Fibroblast of skin of right biceps (primary cell): ENCODE data around the gene OR1J2.
"Not testable (repeated sequence)": the region's sequence is repeated elsewhere in the genome, so short reads cannot be mapped to it uniquely, and the experiment has no call there.

Experiments
- DNase-seq: peaks from one replicate; pipeline ENCODE4 v3.0.0-alpha.2; 2013

OR1J2 gene, protein sequence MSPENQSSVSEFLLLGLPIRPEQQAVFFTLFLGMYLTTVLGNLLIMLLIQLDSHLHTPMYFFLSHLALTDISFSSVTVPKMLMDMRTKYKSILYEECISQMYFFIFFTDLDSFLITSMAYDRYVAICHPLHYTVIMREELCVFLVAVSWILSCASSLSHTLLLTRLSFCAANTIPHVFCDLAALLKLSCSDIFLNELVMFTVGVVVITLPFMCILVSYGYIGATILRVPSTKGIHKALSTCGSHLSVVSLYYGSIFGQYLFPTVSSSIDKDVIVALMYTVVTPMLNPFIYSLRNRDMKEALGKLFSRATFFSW

DNA sequence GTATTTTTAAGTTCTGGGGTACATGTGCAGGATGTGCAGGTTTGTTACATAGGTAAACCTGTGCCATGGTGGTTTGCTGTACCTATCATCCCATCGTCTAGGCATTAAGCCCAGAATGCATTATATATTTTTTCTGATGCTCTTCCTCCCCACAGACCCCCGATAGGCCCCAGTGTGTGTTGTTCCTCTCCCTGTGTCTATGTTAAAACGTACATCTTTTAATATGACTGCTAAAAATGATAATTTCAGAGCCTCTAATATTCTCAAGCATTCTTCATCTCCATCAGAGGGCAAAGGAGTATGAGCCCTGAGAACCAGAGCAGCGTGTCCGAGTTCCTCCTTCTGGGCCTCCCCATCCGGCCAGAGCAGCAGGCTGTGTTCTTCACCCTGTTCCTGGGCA is at the start of gene OR1J2:
OR1J2 (plus strand) TSS at position 301 of the 400 bp plus-strand sequence; CDS start at position 301, 0 bp downstream.
- no peak for DNase-seq

DNA sequence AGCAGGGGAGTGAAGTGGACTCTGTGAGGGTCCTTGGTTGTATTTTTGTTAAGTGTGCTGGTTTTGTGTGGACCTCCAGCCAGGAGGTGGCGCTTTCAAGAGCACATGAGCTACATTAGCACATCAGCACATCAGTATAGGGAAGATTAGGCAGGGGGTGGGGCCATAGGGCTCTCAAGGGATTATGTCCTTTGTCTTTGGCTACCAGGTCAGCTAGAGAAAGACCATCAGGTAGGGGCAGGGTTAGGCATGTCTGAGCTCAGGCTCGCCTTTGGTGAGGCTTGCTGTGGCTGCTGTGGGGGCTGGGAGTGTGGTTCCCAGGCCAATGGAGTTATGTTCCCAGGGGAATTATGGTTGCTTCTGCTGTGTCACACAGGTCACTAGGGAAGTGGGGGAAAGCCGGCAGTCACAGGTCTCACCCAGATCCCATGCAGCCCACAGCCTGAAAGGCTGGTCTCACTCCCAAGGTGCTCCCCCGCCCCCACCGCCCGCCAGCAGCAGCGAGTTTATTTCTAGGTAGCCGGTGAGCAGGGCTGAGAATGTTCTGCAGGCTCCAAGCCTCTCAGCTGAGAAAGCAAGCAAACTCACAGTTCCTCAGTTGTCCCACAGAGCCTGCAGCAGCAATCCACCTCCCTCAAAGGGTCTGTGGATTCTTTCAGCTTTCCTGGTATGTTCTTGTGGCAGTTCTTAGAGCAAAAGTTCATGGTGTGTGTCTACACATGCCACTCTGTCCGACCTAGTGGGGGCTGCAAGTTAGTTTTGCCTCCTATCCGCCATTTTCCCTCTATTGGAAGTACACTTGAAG is 46.6 kb upstream of the OR1J2 start:
- no peak for DNase-seq

DNA sequence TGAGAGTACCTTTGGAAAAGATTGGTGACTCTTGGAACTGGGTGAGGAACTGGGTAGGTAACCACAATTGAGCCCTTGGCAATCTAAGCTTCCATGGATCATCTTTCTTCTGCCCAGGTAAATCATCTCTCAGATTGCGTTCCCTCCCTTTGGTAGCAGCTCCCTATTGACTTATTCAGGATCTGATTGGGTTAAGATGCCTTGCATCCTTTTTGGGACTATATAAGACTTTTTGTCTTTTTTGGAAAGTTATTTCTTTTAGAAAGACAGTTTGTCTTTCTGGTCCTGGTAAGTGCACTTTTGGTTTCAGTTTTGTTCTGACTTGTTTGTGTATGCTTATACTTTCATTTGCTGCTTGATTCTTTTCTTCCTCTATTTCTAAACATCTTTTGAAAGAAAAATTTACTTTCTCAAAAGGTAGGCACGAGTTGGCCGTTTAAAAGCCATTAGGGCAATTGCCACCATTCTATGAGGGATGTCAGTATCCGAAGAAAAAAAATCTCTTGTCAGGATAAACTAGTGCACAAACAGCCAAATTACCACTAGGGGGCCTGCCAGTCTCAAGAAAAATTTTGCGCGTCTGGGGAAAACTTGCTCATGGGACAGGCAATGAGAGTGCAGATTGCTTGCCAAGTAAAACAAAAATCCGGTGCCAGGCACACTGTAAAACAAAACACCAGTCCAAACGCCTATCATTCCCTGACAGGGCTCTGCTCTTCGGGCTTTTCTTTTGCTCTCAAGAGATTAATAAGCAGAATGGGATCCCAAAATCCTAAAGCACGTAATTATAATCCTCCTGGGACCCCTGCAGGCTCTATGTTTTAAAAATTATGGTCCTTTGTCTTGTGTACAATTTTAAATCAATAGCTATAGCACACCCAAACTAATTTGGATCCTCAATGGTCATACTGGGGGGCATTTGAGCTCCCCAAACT is 45.7 kb upstream of the OR1J2 start:
- DNase-seq, result peak; percentile 83

DNA sequence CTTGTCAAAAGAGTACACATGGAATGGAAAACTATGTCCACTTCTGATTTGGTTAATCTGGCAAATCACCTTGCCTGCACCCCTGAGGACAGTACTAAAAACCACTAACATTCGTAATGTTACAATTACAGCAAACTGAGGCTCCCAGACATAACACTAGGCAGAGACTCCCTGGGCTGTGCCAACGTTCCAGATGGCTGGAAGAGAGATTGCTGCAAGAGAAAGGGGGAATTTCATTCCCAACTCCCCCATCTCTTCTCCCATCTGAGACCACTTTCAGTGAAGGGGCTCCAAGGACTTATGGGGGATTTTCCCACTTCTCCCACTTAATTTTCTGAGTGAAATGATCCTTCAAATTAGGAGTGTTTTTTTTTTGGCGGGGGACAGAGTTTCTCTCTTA is 44.1 kb upstream of the OR1J2 start:
- DNase-seq, result no peak

DNA sequence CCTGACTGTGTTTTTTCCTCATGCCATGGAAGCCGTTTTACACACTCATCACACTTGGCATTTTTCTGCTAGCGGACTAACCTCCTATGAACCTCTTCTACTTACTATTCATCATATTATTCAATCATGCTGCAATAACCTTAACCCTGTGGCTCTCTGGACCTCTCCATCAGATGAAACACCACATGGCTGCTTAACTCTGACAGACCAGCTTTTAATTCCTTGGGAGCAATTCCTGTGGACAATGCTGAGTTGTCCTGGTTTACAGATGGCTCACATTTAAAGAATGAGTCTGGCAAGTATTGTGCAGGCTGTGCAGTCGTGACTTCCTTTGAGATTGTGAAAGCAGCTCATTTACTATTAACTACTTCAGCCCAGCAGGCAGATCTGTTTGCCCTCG is 41.9 kb upstream of the OR1J2 start:
- peak; percentile 28 for DNase-seq

DNA sequence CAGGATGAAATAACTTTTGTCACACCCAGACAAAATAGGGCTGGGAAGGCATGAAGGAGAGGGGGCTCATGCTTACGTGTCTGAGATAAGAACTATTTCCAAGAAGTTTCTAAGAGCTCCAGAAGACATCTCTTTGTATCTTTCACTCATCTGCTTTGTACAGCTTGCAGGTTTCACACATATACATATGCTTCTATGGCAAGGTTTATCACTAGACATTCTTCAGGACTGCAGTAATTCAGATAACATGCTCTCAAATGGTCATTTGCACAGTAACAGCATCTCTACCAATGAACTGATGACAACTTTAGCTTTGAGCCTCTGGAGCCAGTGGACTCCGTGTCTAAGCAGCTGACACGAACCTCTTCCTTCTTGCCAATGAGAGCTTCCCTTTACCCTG is 36.0 kb upstream of the OR1J2 start:
- no peak for DNase-seq

DNA sequence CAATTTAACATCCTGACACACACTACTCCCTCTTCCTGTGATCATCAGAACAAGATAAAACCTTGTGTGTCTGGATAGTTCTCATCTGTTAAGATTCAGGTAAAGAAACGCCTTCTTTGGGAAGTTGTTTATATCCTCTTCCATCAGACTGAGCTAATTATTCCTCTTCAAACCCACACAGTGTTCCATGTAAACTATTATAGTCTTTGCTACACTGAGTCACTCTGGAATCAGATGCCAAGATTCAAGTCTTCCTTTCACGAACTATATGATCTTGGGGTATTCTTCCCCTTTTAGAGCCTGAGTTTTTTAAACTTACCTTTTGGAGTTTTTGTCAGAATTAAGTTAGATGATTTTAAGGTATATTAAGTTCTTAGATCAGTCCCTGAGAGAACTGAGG is 34.9 kb upstream of the OR1J2 start:
- DNase-seq, result no peak

DNA sequence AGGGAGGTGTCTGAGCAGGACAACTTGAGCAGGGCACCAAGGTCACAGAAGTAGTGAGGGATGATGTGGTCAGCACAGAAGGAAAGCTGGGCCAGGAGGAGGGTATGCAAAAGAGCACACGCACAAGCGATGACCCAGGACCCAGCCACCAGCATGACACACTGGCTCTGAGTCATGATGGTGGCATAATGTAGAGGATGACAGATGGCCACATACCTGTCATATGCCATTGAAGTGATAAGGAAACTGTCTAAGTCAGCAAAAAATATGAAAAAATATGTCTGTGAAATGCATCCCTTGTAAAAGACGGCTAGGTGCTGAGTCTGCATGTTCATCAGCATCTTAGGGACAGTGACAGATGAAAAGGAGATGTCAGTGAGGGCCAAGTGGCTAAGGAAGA is 33.3 kb upstream of the OR1J2 start:
- DNase-seq, result no peak

DNA sequence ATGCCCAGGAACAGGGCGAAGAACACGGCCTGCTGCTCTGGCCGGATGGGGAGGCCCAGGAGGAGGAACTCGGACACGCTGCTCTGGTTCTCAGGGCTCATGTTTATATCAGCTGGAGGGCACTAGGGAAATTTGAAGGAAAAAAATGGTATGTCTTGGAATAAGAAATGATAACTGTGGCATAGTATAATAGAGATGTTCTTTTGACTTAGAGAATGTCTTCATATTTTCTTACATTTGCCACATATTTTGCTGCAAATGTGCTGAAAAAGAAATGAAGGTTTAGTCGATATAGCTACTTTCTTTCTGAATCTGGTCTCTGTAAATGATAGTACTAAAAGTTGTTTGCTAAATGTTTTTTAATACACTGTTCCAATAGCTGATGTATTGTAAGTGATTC is 32.8 kb upstream of the OR1J2 start, which contains the start of gene OR1J1:
OR1J1 (minus strand) TSS at position 101 of the 400 bp plus-strand sequence; CDS start at position 101, 0 bp downstream.
- DNase-seq, result no peak

DNA sequence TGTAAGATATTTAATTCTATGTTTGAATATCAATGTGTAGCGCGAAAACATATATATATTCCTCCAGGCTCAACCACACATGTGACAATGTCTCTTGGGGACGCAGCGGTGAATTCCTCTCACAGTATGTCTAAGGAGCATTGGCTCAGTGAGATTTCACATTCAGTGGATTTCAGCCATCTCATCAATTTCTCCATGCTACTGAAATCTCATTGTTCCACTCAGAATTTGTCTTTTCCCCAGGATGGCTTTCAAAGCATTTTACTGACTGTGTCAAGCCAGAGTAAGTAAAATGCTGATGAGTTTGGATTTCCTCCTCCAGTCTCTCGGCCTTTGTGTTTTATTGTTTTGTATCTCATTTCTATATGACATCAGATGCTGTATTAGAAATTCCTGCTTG is 31.5 kb upstream of the OR1J2 start:
- DNase-seq, result no peak

DNA sequence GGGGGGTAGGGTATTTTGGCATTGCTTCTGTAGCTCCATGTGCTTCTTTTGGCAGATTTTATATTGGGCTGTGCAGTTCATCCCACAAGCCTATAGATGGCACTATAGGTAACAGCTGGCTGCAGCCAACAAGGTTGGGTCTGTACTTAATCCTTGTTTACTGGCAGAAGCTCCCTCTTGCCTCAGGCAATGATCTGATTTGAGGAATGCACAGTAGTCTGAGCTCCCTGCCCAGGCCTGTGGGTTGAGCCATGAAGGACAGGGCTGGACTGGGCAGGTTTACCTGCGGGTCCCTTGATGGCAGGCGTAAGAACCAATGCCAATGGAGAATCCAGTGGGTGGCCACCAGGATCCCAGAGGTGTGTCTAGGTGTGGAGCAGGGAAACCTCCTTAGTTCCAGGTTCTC is 11.7 kb upstream of the OR1J2 start:
- DNase-seq, result peak; percentile 11

DNA sequence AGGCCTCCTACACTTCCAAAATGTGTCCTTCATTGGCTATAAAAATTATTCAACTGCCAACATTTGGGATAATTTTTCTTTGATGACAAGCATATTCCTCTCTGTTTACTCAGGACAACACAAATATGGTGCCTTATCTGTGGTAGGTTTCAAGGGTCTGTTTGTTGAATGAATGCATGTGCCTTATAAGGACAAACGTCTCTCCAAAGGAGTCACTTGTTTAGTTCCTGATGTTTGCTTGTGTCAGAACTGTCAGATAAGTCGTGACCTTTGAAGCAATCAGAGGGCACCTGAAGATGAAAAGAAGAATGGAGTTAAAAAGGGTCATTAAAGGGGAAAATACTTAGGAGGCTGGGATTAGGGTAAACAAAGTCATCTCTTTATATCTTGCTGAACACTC is 3.6 kb upstream of the OR1J2 start:
- DNase-seq, result no peak

DNA sequence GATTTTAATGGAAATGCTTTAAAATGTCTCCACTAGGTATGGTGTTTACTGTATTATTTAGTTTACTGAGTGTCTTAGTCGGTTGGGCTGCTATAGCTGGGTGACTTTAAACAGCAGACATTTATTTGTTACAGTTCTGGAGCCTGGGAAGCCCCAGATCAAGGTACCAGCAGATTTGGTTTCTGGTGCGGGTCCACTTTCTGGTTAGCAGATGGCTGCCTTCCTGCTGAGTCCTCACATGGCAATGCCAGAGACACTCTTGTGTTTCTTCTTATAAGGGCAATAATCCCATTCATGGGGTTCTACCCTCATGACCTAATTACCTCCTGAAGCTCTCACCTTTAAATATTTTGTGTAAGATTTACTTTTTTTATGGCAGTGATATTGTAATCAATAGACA is 7.6 kb downstream of the OR1J2 start:
- no peak for DNase-seq

DNA sequence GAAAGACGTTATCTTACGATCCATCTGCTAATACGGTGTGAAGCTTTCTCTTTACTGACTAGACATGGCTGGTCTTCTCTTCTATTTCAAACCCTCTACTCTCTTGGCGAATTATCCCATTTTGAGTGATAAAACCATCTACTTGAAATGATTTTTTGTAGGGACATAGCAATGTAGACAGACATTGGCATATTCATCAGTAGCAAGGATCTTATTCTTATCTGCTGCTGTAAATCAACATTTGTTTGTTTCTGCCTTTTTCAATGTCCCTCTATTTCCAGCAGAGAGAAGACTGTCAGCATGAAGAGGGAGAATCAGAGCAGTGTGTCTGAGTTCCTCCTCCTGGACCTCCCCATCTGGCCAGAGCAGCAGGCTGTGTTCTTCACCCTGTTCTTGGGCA is 8.2 kb downstream of the OR1J2 start, which contains the start of gene OR1J4:
OR1J4 (plus strand) TSS at position 301 of the 400 bp plus-strand sequence; CDS start at position 301, 0 bp downstream.
- no peak for DNase-seq

DNA sequence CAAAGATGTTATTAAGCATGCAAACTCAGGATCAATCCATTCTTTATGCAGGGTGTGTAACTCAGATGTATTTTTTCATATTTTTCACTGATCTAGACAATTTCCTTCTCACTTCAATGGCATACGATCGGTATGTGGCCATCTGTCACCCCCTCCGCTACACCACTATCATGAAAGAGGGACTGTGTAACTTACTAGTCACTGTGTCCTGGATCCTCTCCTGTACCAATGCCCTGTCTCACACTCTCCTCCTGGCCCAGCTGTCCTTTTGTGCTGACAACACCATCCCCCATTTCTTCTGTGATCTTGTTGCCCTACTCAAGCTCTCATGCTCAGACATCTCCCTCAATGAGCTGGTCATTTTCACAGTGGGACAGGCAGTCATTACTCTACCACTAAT is 8.8 kb downstream of the OR1J2 start:
- DNase-seq, result no peak

DNA sequence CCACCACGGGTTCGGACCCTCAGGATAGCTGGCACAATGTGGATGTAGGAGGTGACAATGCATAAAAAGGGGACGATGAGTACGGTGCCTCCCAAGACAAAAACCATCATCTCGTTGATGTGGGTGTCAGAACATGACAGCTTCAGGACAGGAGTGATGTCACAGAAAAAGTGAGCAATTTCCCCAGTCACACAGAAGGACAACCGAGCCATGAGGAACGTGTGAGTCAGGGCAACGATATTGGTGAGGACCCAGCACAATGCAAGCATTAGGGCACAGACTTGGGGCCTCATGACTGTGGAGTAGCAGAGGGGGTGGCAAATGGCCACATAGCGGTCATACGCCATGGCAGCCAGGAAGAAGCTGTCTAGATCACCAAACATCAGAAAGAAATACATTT is 16.0 kb downstream of the OR1J2 start:
- no peak for DNase-seq

DNA sequence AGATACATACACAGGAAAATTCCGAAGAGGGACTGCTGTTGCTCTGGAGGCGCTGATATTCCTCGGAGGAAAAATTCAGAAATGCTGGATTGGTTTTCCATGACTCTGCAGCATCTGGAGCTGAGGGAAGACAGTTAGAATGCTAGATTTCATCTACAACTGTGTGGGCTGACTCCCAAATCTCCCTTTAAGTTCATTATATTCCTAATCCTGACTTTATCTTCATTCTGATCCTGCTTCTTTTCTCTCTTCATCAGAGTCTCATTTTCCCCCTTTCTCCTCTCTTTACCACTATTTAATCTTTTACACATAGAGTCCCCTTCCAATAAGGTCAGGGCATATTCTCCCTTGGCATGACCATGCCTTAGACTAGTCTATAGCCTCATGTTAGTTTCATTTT is 16.6 kb downstream of the OR1J2 start, which contains the start of gene OR1N1:
OR1N1 (minus strand) TSS at position 101 of the 400 bp plus-strand sequence; CDS start at position 101, 0 bp downstream.
- no peak for DNase-seq

DNA sequence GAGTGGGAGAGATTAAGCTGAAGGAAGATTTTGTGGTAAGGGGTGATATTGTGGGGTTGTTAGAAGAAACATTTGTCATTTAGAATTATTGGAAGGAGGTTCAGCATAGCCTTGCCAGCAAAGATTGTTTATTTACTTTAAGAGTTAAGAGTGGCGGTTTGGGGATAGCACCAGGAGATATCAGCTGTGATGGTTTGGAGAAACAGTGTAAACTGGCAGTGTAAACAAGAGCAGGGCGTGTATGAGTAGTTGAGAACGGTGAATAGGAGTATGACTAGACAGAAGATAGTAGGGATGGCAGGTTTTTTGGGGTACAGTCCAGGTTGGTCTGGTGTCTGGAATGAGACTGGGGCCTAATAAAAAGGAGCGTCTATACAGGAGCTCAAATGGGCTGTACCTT is 20.6 kb downstream of the OR1J2 start:
- not testable (repeated sequence) for DNase-seq

DNA sequence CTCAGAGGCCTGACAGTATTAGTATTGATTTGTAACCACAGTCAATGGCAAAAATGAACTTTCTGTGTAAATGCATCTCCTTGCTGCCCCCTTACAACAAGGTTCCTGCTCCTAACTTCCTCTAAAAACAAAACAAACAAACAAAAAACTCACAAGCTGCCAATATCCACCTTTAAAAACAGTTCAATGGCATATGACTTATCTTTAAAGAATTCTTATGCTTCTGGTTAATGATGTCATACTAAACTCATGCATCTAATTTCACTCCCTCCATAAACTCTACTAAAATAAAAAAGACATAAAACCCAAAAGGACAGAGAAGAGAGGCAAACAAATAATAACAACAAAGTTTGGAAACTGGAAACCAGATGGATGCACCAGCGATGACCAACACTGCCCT is 25.5 kb downstream of the OR1J2 start:
- no peak for DNase-seq

DNA sequence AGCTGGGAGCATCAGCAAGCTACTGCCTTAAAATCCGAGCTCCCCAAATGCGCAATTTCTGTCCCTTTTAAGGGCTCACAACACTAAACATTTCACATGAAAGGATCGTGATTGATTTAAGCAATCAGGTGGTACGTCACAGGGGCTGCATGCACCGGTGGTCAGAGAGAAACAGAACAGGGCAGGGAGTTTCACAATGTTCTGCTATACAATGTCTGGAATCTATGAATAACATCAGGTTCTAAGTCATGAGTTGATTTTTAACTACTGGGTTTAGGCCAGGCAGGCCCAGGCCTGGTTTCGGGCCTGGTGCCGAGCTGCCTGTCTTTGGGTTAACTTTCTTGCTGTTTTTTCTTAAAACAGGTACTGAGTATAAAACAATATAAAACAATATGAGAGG is 26.5 kb downstream of the OR1J2 start:
- DNase-seq, result not testable (repeated sequence)

DNA sequence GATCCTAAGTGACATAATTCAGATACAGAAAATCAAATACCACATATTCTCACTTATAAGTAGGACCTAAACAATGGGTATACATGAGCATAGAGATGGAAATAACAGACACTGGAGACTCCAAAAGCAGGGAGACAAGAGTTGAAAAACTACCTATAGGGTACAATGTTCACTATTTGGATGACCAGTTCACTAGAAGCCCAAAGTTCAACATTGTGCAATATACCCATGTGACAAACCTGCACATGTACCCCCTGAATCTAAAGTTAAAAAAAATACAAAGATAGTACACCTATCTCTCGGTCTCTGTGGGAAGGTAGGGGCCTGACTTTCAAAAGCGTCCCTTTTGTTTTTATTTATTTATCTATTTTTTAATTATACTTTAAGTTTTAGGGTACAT is 28.2 kb downstream of the OR1J2 start:
- no peak for DNase-seq

DNA sequence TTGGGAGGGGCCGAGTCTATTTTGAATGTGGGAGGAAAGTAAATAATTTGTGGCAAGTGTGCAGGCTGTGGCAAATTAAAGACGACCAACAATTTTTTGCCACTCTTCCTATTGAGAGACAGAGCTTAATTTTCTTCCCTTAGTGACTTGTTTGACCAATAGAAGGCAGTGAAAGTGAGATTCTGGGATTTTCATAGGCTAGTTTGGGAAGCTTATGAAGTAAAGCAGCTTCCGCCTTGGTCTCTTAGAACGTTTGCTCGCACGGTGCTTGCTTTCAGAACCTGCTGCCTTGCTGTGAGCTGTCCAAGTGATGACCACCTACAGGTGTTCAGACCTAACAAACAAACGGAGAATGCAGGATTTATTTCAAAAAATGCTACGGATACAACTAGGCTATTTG is 35.6 kb downstream of the OR1J2 start:
- DNase-seq, result no peak

DNA sequence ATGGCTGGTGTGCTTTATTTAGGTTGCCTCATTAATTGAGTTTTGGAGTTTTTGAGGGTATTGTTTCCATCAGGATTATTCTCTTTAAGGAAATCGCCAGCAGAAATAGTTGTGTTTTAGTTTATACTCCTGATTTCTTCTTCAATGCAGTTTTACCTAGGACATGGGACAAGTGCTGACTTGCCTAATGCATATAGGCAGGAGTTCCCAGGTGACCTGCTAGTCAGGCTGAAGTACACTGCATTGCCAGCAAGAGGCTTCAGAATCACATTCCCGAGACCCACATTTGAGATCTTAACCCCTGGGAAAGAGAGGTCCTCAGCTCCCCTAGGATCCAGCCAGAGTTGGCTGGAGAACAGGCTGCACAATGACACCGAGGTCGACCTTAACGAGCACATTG is 40.8 kb downstream of the OR1J2 start:
- DNase-seq, result no peak
